Activated T-cell treated with anti-CD3 and anti-CD28 coated beads for 4 hours (primary cell): ENCODE results near the gene FUT6.
"Not testable (repeated sequence)": the region's sequence is repeated elsewhere in the genome, so short reads cannot be mapped to it uniquely, and the experiment has no call there.

Experiments used
- DNase-seq: peaks from one replicate; pipeline ENCODE4 v3.0.0-alpha.2; 2020

FUT6 gene

GRCh38 chr19:5784581-5785147, 54.8 kb downstream of the FUT6 start, which contains the start of gene PRR22:
TSS of gene PRR22 (minus strand) at chr19:5784746. CDS start at chr19:5784660, 86 bp downstream.
- no peak for DNase-seq

GRCh38 chr19:5782945-5783919, 56.3 kb downstream of the FUT6 start:
- no peak for DNase-seq

- DNase-seq: no peak
Observed at GRCh38 chr19:5782322-5782721, 57.2 kb downstream of the FUT6 start.

- DNase-seq: not testable (repeated sequence)
Observed at GRCh38 chr19:5780916-5781315, 58.6 kb downstream of the FUT6 start.
